A549 treated with Mapracorat at 1 μM for 4 hours (cell line): ENCODE measurements around the gene DAND5. TPM values are rescaled to one million over a fixed set of nuclear protein-coding genes. Genes with fewer than 3 reads are reported as not detected.

Source experiments
- total RNA-seq: library from RNA; stranded (reverse); fragments of 200-300 nt; extraction: Qiagen RNA extraction; gene quantifications from 5 replicates; pipeline ENCODE4 v1.2.3, GENCODE V29; 2022

Gene DAND5, protein sequence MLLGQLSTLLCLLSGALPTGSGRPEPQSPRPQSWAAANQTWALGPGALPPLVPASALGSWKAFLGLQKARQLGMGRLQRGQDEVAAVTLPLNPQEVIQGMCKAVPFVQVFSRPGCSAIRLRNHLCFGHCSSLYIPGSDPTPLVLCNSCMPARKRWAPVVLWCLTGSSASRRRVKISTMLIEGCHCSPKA
- total RNA-seq: 0.09 to 0.12 TPM in 2 of 5 replicates, not detected in the others

DNA sequence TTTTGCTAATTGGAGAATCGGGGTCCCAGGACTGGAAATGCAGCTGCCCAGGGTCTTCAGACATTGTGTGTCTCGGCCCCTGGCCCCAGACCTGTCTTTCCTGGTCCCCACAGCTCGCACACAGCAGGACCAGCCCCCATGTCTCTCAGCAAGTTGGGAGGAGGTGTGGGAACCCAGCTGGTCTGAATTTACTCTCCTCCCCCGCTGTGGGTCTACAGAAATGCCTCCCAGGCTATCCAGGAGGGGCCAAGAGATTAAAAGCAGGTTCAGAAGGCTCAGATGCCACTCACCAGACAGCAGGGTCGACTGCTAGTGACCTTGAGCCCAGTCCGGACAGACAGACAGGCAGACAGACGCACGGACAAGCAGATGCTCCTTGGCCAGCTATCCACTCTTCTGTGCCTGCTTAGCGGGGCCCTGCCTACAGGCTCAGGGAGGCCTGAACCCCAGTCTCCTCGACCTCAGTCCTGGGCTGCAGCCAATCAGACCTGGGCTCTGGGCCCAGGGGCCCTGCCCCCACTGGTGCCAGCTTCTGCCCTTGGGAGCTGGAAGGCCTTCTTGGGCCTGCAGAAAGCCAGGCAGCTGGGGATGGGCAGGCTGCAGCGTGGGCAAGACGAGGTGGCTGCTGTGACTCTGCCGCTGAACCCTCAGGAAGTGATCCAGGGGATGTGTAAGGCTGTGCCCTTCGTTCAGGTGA, at the start of gene DAND5:
TSS of gene DAND5 (plus strand) at position 285 of the 697 bp plus-strand sequence. CDS start at position 370, 85 bp downstream.

DNA sequence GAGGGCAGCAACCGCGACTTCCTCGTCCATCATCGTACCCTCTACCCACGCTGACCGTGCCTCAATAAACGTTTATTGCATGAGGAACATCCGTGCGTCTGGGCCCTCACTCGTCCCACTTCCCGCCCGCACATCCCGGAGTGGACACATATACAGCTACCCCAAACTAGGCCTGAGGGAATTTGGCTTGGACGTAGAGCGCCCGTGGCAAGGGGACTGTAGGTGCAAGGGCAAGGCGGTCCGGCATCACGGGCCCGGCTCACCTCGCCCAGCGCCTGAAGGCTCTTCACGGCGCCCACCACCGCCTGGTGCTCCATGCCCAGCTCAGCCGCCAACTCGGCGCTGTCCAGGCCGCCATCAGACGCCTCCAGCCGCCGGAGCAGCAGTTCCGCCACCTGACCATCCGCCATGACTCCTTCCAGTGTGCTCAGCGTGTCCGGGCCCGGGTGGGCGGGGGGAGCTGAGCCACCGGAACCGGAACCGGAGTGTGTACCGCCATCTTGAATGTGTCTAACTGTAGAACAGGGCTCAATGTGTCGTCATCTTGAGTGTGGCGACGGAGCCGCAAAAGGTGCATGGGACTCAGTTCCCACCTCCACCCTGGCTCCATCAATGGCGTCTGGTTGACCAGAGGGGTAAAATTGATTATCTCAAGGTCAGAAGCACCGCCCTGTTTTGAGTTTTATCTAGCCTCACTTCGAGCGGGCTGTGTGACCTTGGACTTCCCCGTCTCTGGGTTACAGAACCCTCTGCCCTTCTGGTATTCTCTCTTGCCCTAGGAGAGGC, 35.9 kb upstream of the DAND5 start, which contains the start of gene FARSA:
TSS of gene FARSA (minus strand) at position 425 of the 786 bp plus-strand sequence. CDS start at position 410, 15 bp downstream.

DNA sequence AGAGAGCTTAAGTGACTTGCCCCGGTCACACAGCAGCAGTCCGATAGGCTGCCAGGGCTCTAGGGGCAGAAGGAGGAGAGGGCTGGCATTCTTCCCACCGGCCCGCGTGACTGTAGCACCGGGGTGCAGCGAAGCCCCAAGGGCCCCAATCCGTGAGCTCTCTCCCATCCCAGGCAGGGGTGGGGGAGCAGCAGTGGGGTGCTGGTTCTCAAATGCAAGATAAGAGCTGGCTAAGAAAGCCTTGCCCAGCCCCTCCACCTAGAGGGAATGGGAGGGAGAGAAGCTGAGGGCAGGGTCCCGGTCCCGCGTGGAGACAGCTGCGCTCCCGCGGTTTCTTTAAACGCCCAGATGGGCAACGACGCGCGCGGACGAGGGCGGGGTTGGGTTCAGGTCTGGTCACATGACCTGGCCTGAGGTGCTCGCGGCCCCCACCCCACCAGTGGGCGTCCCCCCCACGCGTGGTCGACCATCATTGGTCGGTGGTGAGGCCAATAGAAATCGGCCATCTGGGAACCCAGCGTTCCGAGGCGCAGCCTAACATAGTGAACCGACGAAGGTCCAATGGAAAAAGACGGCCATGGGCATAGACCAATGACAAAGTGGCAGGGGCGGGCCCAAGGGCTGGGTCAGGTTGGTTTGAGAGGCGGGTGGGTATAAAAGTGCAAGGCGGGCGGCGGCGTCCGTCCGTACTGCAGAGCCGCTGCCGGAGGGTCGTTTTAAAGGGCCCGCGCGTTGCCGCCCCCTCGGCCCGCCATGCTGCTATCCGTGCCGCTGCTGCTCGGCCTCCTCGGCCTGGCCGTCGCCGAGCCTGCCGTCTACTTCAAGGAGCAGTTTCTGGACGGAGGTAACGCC, 31.2 kb upstream of the DAND5 start, which contains the start of gene CALR:
TSS of gene CALR (plus strand) at position 683 of the 852 bp plus-strand sequence. CDS start at position 754, 71 bp downstream.

DNA sequence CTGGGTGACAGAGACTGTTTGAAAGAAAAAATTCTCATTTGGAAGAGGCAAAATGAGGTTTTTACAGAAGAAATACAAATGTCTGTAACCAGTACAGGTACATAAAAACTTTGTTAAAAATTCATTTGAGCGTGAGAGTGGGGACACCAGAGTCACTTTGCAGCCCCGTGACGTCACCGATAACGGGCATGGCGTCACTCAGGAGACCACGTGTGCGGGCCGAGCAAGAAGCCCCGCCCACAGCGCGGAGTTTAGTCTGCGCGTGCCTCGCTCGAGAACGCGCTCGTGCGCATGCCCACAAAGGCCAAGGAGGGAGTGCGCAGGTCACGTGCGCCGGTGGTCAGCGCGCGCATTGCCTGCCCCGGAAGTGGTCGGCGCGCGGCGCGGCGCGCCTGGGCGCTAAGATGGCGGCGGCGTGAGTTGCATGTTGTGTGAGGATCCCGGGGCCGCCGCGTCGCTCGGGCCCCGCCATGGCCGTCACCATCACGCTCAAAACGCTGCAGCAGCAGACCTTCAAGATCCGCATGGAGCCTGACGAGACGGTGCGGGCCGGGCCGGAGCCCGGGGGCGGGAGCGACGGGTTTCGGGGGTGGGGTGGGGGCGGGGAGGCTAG, 23.8 kb upstream of the DAND5 start, which contains the start of gene RAD23A:
TSS of gene RAD23A (plus strand) at position 384 of the 613 bp plus-strand sequence. CDS start at position 471, 87 bp downstream.

DNA sequence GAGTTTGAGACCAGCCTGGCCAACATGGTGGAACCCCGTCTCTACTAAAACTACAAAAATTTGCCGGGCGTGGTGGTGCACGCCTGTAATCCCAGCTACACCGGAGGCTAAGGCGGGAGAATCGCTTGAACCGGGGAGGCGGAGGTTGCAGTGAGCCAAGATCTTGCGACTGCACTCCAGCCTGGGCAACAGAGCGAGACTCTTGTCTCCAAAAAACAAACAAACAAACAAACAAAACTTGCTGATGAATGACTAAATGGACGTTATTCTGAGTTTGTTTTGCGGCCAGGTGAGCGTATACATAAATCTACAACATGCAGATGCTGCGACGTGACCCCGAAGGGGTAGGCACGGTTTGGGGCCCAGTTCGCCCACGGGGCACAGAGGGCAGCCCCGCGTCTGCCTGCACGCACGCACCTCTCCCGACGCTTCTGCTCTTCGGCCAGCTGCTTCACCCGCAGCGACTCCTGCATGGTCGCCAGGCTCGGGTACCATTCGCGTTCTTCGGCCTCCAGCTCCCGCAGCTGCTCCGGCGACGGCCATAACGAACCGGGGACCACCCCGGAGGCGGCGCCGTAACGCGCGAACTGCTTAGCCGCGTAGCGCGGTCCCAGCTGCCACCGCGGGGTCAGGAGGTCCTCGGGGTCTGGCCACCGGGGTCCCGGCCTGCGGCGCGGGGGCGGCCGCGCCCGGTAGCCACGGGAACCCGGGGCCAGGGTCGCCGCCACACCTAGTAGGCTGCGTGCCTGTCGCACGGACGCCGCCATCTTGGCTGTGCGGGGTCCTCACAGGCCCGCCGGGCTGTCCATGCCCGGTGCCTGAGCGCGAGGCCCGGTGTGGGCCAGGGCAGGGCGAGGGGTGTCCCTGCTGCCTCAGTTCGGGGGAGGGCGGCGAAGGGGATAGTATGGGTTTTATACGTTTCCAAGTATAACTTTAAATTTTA, 12.7 kb upstream of the DAND5 start, which contains the start of gene GADD45GIP1:
TSS of gene GADD45GIP1 (minus strand) at position 778 of the 943 bp plus-strand sequence. CDS start at position 767, 11 bp downstream.

DNA sequence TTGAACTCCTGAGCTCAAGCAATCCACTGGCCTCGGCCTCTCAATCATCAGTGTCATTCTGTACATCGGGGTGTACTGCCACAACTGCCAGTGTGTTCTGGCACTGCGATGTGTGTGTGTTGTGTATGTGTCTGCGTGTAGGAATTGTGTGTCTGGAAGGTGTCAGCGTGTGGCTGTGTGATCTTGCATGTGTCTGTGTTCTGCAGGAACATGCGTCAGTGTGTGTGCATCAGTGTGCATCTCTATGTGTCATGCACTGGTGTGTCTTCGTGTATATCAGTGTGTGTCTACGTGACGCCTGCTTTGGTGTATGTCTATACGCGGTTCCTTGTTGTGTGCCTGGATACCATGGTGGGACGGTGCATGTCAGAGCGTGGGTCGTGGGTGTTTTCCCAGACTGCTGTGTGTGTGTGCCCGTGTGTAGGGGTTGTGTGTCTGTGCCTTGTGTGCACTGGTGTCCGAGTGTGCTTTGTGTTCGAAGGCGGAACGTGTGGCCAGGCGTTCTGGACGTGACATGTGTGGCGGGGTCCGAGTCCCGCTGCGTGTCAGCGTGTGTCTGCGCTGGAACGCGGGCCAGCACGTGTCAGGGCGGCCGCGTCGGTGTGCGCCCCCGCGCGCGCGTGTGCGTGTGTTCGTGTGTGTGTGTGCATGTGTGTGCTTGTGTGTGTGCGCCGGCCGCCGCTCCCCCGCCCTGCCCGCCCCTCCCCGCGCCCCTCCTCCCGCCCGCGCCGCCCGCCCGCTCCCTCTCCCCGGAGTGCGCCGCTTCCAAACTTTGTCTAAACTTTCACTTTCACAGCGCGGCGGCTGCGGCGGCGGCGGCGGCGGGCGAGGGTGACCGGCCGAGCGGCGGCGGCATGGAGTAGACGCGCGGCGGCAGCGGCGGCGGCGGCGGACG, 25.6 kb downstream of the DAND5 start, which contains the start of gene NFIX:
TSS of gene NFIX (plus strand) at position 775 of the 895 bp plus-strand sequence. CDS start 363 bp downstream, outside the sequence.

Other genes starting within 250 kb of the DAND5 start
- 24.4 to 36.5 TPM (median 34.0 TPM) in 5 replicates for gene TNPO2, start 245.6 kb upstream of the DAND5 start, total RNA-seq
- 151 to 217 TPM (median 202 TPM) in 5 replicates for gene TRIR, start 234.9 kb upstream of the DAND5 start, total RNA-seq
- 78.1 to 102 TPM (median 96.8 TPM) in 5 replicates for gene GET3, start 232.1 kb upstream of the DAND5 start, total RNA-seq
- gene BEST2, start 217.8 kb upstream of the DAND5 start, total RNA-seq: 1.5 to 2.3 TPM (median 1.8 TPM) in 5 replicates
- gene HOOK2, start 194.0 kb upstream of the DAND5 start, total RNA-seq: 9.6 to 11.8 TPM (median 10.1 TPM) in 5 replicates
- 115 to 209 TPM (median 173 TPM) in 5 replicates for gene JUNB, start 178.1 kb upstream of the DAND5 start, total RNA-seq
- gene PRDX2, start 167.8 kb upstream of the DAND5 start, total RNA-seq: 0.33 to 0.87 TPM (median 0.68 TPM) in 4 of 5 replicates, not detected in the other
- gene THSD8, start 167.5 kb upstream of the DAND5 start, total RNA-seq: 7.7 to 15.0 TPM (median 11.7 TPM) in 4 of 5 replicates, not detected in the other
- gene RNASEH2A, start 163.0 kb upstream of the DAND5 start, total RNA-seq: 39.1 to 48.3 TPM (median 46.8 TPM) in 5 replicates
- gene RTBDN, start 135.0 kb upstream of the DAND5 start, total RNA-seq: 0.22 to 0.48 TPM (median 0.33 TPM) in 3 of 5 replicates, not detected in the others
- gene MAST1, start 131.1 kb upstream of the DAND5 start, total RNA-seq: 1.4 to 2.6 TPM (median 1.9 TPM) in 5 replicates
- gene DNASE2, start 88.1 kb upstream of the DAND5 start, total RNA-seq: 26.6 to 32.2 TPM (median 29.9 TPM) in 5 replicates
- gene KLF1, start 82.4 kb upstream of the DAND5 start, total RNA-seq: 0.10 TPM in 1 of 5 replicates, not detected in the others
- 8.7 to 10.3 TPM (median 9.7 TPM) in 5 replicates for gene GCDH, start 78.4 kb upstream of the DAND5 start, total RNA-seq
- gene SYCE2, start 50.3 kb upstream of the DAND5 start, total RNA-seq: 0.42 to 0.75 TPM (median 0.58 TPM) in 5 replicates
- gene FARSA, start 35.9 kb upstream of the DAND5 start, total RNA-seq: 59.9 to 78.1 TPM (median 68.9 TPM) in 5 replicates
- gene CALR, start 31.0 kb upstream of the DAND5 start, total RNA-seq: 493 to 527 TPM (median 508 TPM) in 5 replicates
- gene RAD23A, start 23.7 kb upstream of the DAND5 start, total RNA-seq: 69.3 to 81.9 TPM (median 80.5 TPM) in 5 replicates
- gene GADD45GIP1, start 12.4 kb upstream of the DAND5 start, total RNA-seq: 31.0 to 58.2 TPM (median 54.0 TPM) in 5 replicates
- 2.5 to 4.3 TPM (median 3.8 TPM) in 5 replicates for gene NFIX, start 25.9 kb downstream of the DAND5 start, total RNA-seq
- 0.42 to 1.3 TPM (median 0.85 TPM) in 5 replicates for gene LYL1, start 133.3 kb downstream of the DAND5 start, total RNA-seq
- gene TRMT1, start 147.2 kb downstream of the DAND5 start, total RNA-seq: 33.9 to 40.4 TPM (median 38.2 TPM) in 5 replicates
- gene NACC1, start 148.7 kb downstream of the DAND5 start, total RNA-seq: 29.8 to 44.8 TPM (median 38.0 TPM) in 5 replicates
- 40.3 to 60.2 TPM (median 56.1 TPM) in 5 replicates for gene STX10, start 180.8 kb downstream of the DAND5 start, total RNA-seq
- 34.7 to 53.7 TPM (median 48.5 TPM) in 5 replicates for gene IER2, start 180.8 kb downstream of the DAND5 start, total RNA-seq